Measurements from ENCODE around the gene MAGI2.

MAGI2 gene

GRCh38 chr7:78164459-78164858, 1289.0 kb downstream of the MAGI2 start:
- DNase-seq: no peak

- no peak for DNase-seq
Measured at GRCh38 chr7:78161781-78162180, 1291.7 kb downstream of the MAGI2 start.

GRCh38 chr7:78159545-78159944, 1293.9 kb downstream of the MAGI2 start:
- DNase-seq: no peak

- no peak for DNase-seq
Measured at GRCh38 chr7:78153285-78153684, 1300.2 kb downstream of the MAGI2 start.

- no peak for DNase-seq
Measured at GRCh38 chr7:78151229-78151628, 1302.2 kb downstream of the MAGI2 start.

GRCh38 chr7:78149787-78150186, 1303.7 kb downstream of the MAGI2 start:
- no peak for DNase-seq

GRCh38 chr7:78148166-78148894, 1305.1 kb downstream of the MAGI2 start:
- no peak for DNase-seq

- DNase-seq: no peak
Measured at GRCh38 chr7:78146546-78146945, 1306.9 kb downstream of the MAGI2 start.

GRCh38 chr7:78143661-78144060, 1309.8 kb downstream of the MAGI2 start:
- no peak for DNase-seq

- no peak for DNase-seq
Measured at GRCh38 chr7:78141522-78142281, 1311.8 kb downstream of the MAGI2 start.

GRCh38 chr7:78140109-78140508, 1313.4 kb downstream of the MAGI2 start:
- no peak for DNase-seq

GRCh38 chr7:78139335-78139734, 1314.1 kb downstream of the MAGI2 start:
- no peak for DNase-seq

GRCh38 chr7:78134774-78135173, 1318.7 kb downstream of the MAGI2 start:
- DNase-seq: no peak

- peak in 1 of 2 experiments; percentile 21 for DNase-seq
Measured at GRCh38 chr7:78134256-78134655, 1319.2 kb downstream of the MAGI2 start.

GRCh38 chr7:78130446-78131215, 1322.8 kb downstream of the MAGI2 start:
- no peak for DNase-seq

GRCh38 chr7:78129865-78130264, 1323.6 kb downstream of the MAGI2 start:
- no peak for DNase-seq

GRCh38 chr7:78127009-78127408, 1326.5 kb downstream of the MAGI2 start:
- DNase-seq: no peak

- DNase-seq: no peak
Measured at GRCh38 chr7:78125884-78126283, 1327.6 kb downstream of the MAGI2 start.

- DNase-seq: no peak
Measured at GRCh38 chr7:78124216-78124615, 1329.3 kb downstream of the MAGI2 start.

- no peak for DNase-seq
Measured at GRCh38 chr7:78121888-78122287, 1331.6 kb downstream of the MAGI2 start.

- no peak for DNase-seq
Measured at GRCh38 chr7:78118470-78118869, 1335.0 kb downstream of the MAGI2 start.

GRCh38 chr7:78115876-78116275, 1337.6 kb downstream of the MAGI2 start:
- no peak for DNase-seq

- DNase-seq: no peak
Measured at GRCh38 chr7:78114993-78115392, 1338.5 kb downstream of the MAGI2 start.

GRCh38 chr7:78112488-78112887, 1341.0 kb downstream of the MAGI2 start:
- DNase-seq: no peak

All from SW 1271 (cell line).